ENCODE measurements around the gene CNOT9.
A peak's percentile ranks its signal among the peaks of the same experiment; 100 is the strongest.

CNOT9 gene

GRCh38 chr2:218564056-218564455 is 4.6 kb upstream of the CNOT9 start:
- Histone ChIP-seq H3F3A (ENCODE audit: control insufficient read depth, insufficient read depth) (0 out of 2 replicates have a peak, but pooled peaks cover 3% of the 10 kb centered on the region), H3K36me3 (ENCODE audit: control insufficient read depth, low read length) (peaks cover 86% of the 10 kb centered on the region), H3K4me2 (ENCODE audit: low read length) (no peak overlapping the region), H3K27me3 (ENCODE audit: control insufficient read depth, low read length) (no peaks in the 10 kb centered on the region), H3K4me1 (ENCODE audit: control insufficient read depth, low read length) (peaks cover 20% of the 10 kb centered on the region), H3K4me3 (ENCODE audit: low read length) (no peak overlapping the region), H3K9me3 (ENCODE audit: control insufficient read depth, insufficient read depth, low read length) (no peaks in the 10 kb centered on the region), H4K20me1 (ENCODE audit: control insufficient read depth, insufficient read depth, low read depth, low read length) (peaks cover 8% of the 10 kb centered on the region; the same call in 1 of the 2 replicates), H3K9me2 (replicated peaks; ENCODE audit: control insufficient read depth, low read length) (no peaks in the 10 kb centered on the region), H3K79me2 (ENCODE audit: control insufficient read depth, low read length) (peaks cover 82% of the 10 kb centered on the region), H3K27ac (ENCODE audit: low read depth, low read length) (no peak overlapping the region)
- TF ChIP-seq EZH2phosphoT487 (IDR thresholded peaks at IDR 0.05; ENCODE audit: borderline replicate concordance, low read length) (no peak), CTCF (IDR thresholded peaks at IDR 0.05; ENCODE audit: low read depth, low read length, poor library complexity, severe bottlenecking) (no peak)

- Histone ChIP-seq H4K20me1 (ENCODE audit: control insufficient read depth, insufficient read depth, low read depth, low read length) (peaks cover 10% of the 10 kb centered on the region; the same call in 1 of the 2 replicates), H3K27ac (ENCODE audit: low read depth, low read length) (no peak overlapping the region), H3K9me3 (ENCODE audit: control insufficient read depth, insufficient read depth, low read length) (no peaks in the 10 kb centered on the region), H3F3A (ENCODE audit: control insufficient read depth, insufficient read depth) (0 out of 2 replicates have a peak, but pooled peaks cover 3% of the 10 kb centered on the region), H3K4me1 (ENCODE audit: control insufficient read depth, low read length) (peaks cover 32% of the 10 kb centered on the region), H3K9me2 (replicated peaks; ENCODE audit: control insufficient read depth, low read length) (no peaks in the 10 kb centered on the region), H3K36me3 (ENCODE audit: control insufficient read depth, low read length) (peaks cover 86% of the 10 kb centered on the region), H3K4me3 (ENCODE audit: low read length) (peak overlapping the region; percentile 83), H3K27me3 (ENCODE audit: control insufficient read depth, low read length) (no peaks in the 10 kb centered on the region), H3K4me2 (ENCODE audit: low read length) (peak overlapping the region; percentile 73), H3K79me2 (ENCODE audit: control insufficient read depth, low read length) (peaks cover 91% of the 10 kb centered on the region)
- TF ChIP-seq EZH2phosphoT487 (IDR thresholded peaks at IDR 0.05; ENCODE audit: borderline replicate concordance, low read length) = no peak
These were observed 2.3 kb upstream of the CNOT9 start for GRCh38 chr2:218566296-218566695.

- peak overlapping the region; percentile 83 for H3K4me3 ChIP-seq (ENCODE audit: low read length)
These were observed 846 bp upstream of the CNOT9 start for GRCh38 chr2:218567797-218568189.

More at GRCh38 chr2:218567797-218568189, 846 bp upstream of the CNOT9 start:
- peaks cover 35% of the 10 kb centered on the region for H3K4me1 ChIP-seq (ENCODE audit: control insufficient read depth, low read length)
- H3K9me2 ChIP-seq (replicated peaks; ENCODE audit: control insufficient read depth, low read length) = no peaks in the 10 kb centered on the region
- H3K9me3 ChIP-seq (ENCODE audit: control insufficient read depth, insufficient read depth, low read length) = no peaks in the 10 kb centered on the region
- H3K27me3 ChIP-seq (ENCODE audit: control insufficient read depth, low read length) = no peaks in the 10 kb centered on the region
- peak overlapping the region; percentile 83 for H3K27ac ChIP-seq (ENCODE audit: low read depth, low read length)
- no peaks in the 10 kb centered on the region for H3F3A ChIP-seq (ENCODE audit: control insufficient read depth, insufficient read depth)
- H4K20me1 ChIP-seq (ENCODE audit: control insufficient read depth, insufficient read depth, low read depth, low read length) = peaks cover 10% of the 10 kb centered on the region; the same call in 1 of the 2 replicates
- peaks cover 86% of the 10 kb centered on the region for H3K36me3 ChIP-seq (ENCODE audit: control insufficient read depth, low read length)
- H3K4me2 ChIP-seq (ENCODE audit: low read length) = peak overlapping the region; percentile 73
- no peak for TF ChIP-seq EZH2phosphoT487 (IDR thresholded peaks at IDR 0.05; ENCODE audit: borderline replicate concordance, low read length)
- TF ChIP-seq CTCF (IDR thresholded peaks at IDR 0.05; ENCODE audit: low read depth, low read length, poor library complexity, severe bottlenecking) = no peak
- peaks cover 95% of the 10 kb centered on the region for H3K79me2 ChIP-seq (ENCODE audit: control insufficient read depth, low read length)

Data from DOHH2 (cell line).